CD4-positive, CD25-positive, alpha-beta regulatory T cell (primary cell): ENCODE data around the gene AMPD1. TPM values are rescaled to one million over a fixed set of nuclear protein-coding genes. Genes with fewer than 3 reads are reported as not detected.

ENCODE experiments used
- ATAC-seq, 2 donors: fragments of 150-1000 bp; cut with Tn5 transposase; one replicate each; pipeline ENCODE4 v1.10.0; 2021; ENCODE audit warnings: low read depth in 2 of 2, moderate number of reproducible peaks in 2 of 2, moderate library complexity in 1 of 2
- DNase-seq, 3 donors: peaks; one replicate each; pipeline versions ENCODE4 v3.0.0 to v3.0.0-alpha.2; 2012 to 2022; ENCODE audit warnings: mixed read lengths in 1 of 3
- H3K27ac ChIP-seq: one replicate; pipeline ENCODE4 v1.7.0; 2013; ENCODE audit warnings: mild to moderate bottlenecking, low read length; ENCODE audit not compliant: insufficient read depth, poor library complexity, severe bottlenecking
- H3K27me3 ChIP-seq: one replicate; pipeline ENCODE4 v1.7.0; 2013; ENCODE audit warnings: low read length; ENCODE audit not compliant: control insufficient read depth, insufficient read depth
- H3K36me3 ChIP-seq: one replicate; pipeline ENCODE4 v1.7.0; 2013; ENCODE audit warnings: mild to moderate bottlenecking, low read length, moderate library complexity; ENCODE audit not compliant: control insufficient read depth, insufficient read depth
- H3K4me1 ChIP-seq: 2 replicates; pipeline ENCODE4 v1.7.0; 2013; ENCODE audit warnings: mild to moderate bottlenecking, low read length; ENCODE audit not compliant: insufficient read depth, control insufficient read depth, poor library complexity, severe bottlenecking
- H3K4me3 ChIP-seq: one replicate; pipeline ENCODE4 v1.7.0; 2013; ENCODE audit warnings: low read depth, mild to moderate bottlenecking, low read length, moderate library complexity
- H3K9me3 ChIP-seq, 2 experiments: 1 replicate in 1 of 2; 2 replicates in 1 of 2; pipeline ENCODE4 v1.7.0; 2013; ENCODE audit warnings: low read length in 2 of 2, mild to moderate bottlenecking in 1 of 2, moderate library complexity in 1 of 2; ENCODE audit not compliant: control insufficient read depth in 2 of 2
- H3K27ac Mint-ChIP-seq, 3 donors: one replicate each; pipeline ENCODE4 v1.8.0; 2020 to 2022; ENCODE audit warnings: mild to moderate bottlenecking in 3 of 3, mixed read lengths in 3 of 3, moderate library complexity in 2 of 3
- H3K27me3 Mint-ChIP-seq: one replicate; pipeline ENCODE4 v1.8.0; 2022; ENCODE audit warnings: mild to moderate bottlenecking, mixed read lengths
- H3K36me3 Mint-ChIP-seq: one replicate; pipeline ENCODE4 v1.8.0; 2020; ENCODE audit warnings: mixed read lengths
- H3K4me1 Mint-ChIP-seq, 4 donors: one replicate each; pipeline ENCODE4 v1.8.0; 2020 to 2022; ENCODE audit warnings: mixed read lengths in 4 of 4, mild to moderate bottlenecking in 1 of 4
- H3K4me3 Mint-ChIP-seq, 4 donors: one replicate each; pipeline ENCODE4 v1.8.0; 2020 to 2022; ENCODE audit warnings: mild to moderate bottlenecking in 4 of 4, mixed read lengths in 4 of 4, moderate library complexity in 3 of 4
- H3K9me3 Mint-ChIP-seq, 7 donors: one replicate each; pipeline ENCODE4 v1.8.0; 2020 to 2022; ENCODE audit warnings: mixed read lengths in 7 of 7, mild to moderate bottlenecking in 3 of 7, moderate library complexity in 2 of 7
- polyA plus RNA-seq, 4 donors: library from polyadenylated mRNA; unstranded; fragments of 300-500 nt; fragmentation: Illumina TruSeq; gene quantifications; one replicate each; pipeline ENCODE4 v1.2.3, GENCODE V29; 2021
- total RNA-seq: library from RNA; stranded (reverse); gene quantifications from one replicate; pipeline ENCODE4 v1.2.3, GENCODE V29; 2022

Gene AMPD1
- total and polyA plus RNA-seq, 5 donors from 2014 or later, result 0.69 TPM; not detected in 4

GRCh38 chr1:114696810-114697209 lies 1.5 kb upstream of the AMPD1 start:
- peaks cover 2% of the 10 kb centered on the region for H3K27me3 ChIP-seq
- peaks cover 23% of the 10 kb centered on the region for H3K27me3 Mint-ChIP-seq
- no peaks in the 10 kb centered on the region for H3K36me3 ChIP-seq
- no peaks in the 10 kb centered on the region for H3K9me3 Mint-ChIP-seq
- H3K4me3 Mint-ChIP-seq, result no peak overlapping the region
- H3K4me1 ChIP-seq, result no peaks in the 10 kb centered on the region
- ATAC-seq (no peak), DNase-seq (no peak)
- no peaks in the 10 kb centered on the region for H3K4me1 Mint-ChIP-seq
- no peaks in the 10 kb centered on the region for H3K9me3 ChIP-seq
- H3K27ac ChIP-seq, result no peak overlapping the region
- H3K4me3 ChIP-seq, result no peak overlapping the region
- no peaks in the 10 kb centered on the region for H3K36me3 Mint-ChIP-seq
- no peak overlapping the region for H3K27ac Mint-ChIP-seq

GRCh38 chr1:114694540-114695310 lies 621 bp downstream of the AMPD1 start:
- Mint-ChIP-seq H3K4me1 (no peaks in the 10 kb centered on the region), H3K27me3 (peaks cover 23% of the 10 kb centered on the region), H3K4me3 (no peak overlapping the region), H3K9me3 (peaks cover 0 to 2% (median 0%) of the 10 kb centered on the region in 7 donors), H3K27ac (no peak overlapping the region), H3K36me3 (no peaks in the 10 kb centered on the region)
- no peak for DNase-seq
- no peak overlapping the region for H3K27ac ChIP-seq
- no peaks in the 10 kb centered on the region for H3K36me3 ChIP-seq
- no peaks in the 10 kb centered on the region for H3K4me1 ChIP-seq
- H3K9me3 ChIP-seq, result no peaks in the 10 kb centered on the region
- no peak for ATAC-seq
- peaks cover 6% of the 10 kb centered on the region for H3K27me3 ChIP-seq
- H3K4me3 ChIP-seq, result no peak overlapping the region

- H3K27ac ChIP-seq, result no peak overlapping the region
- H3K36me3 Mint-ChIP-seq, result no peaks in the 10 kb centered on the region
- H3K9me3 Mint-ChIP-seq, result peaks cover 0 to 2% (median 0%) of the 10 kb centered on the region in 7 donors
- ATAC-seq, result no peak
- no peak for DNase-seq
- no peak overlapping the region for H3K4me3 Mint-ChIP-seq
- no peaks in the 10 kb centered on the region for H3K36me3 ChIP-seq
- no peak overlapping the region for H3K4me3 ChIP-seq
- H3K27ac Mint-ChIP-seq, result no peak overlapping the region
- peaks cover 23% of the 10 kb centered on the region for H3K27me3 Mint-ChIP-seq
- no peaks in the 10 kb centered on the region for H3K9me3 ChIP-seq
- no peaks in the 10 kb centered on the region for H3K4me1 ChIP-seq
- H3K27me3 ChIP-seq, result peaks cover 10% of the 10 kb centered on the region
- H3K4me1 Mint-ChIP-seq, result no peaks in the 10 kb centered on the region
Observed at GRCh38 chr1:114692947-114693346, 2.4 kb downstream of the AMPD1 start.

- no peaks in the 10 kb centered on the region for H3K36me3 Mint-ChIP-seq
Observed at GRCh38 chr1:114691061-114691460, 4.3 kb downstream of the AMPD1 start.

GRCh38 chr1:114690148-114690547 lies 5.2 kb downstream of the AMPD1 start:
- H3K27me3 Mint-ChIP-seq, result peaks cover 29% of the 10 kb centered on the region
- Histone ChIP-seq H3K27me3 (peaks cover 14% of the 10 kb centered on the region), H3K36me3 (no peaks in the 10 kb centered on the region), H3K9me3 (no peaks in the 10 kb centered on the region), H3K4me1 (no peaks in the 10 kb centered on the region), H3K27ac (no peak overlapping the region), H3K4me3 (no peak overlapping the region)
- DNase-seq (no peak), ATAC-seq (no peak)
- H3K4me3 Mint-ChIP-seq, result no peak overlapping the region
- H3K27ac Mint-ChIP-seq, result no peak overlapping the region
- no peaks in the 10 kb centered on the region for H3K36me3 Mint-ChIP-seq
- no peaks in the 10 kb centered on the region for H3K4me1 Mint-ChIP-seq
- H3K9me3 Mint-ChIP-seq, result peaks cover 0 to 2% (median 0%) of the 10 kb centered on the region in 7 donors

More at GRCh38 chr1:114691061-114691460, 4.3 kb downstream of the AMPD1 start:
- H3K27me3 Mint-ChIP-seq, result peaks cover 29% of the 10 kb centered on the region
- H3K36me3 ChIP-seq, result no peaks in the 10 kb centered on the region
- DNase-seq (no peak), ATAC-seq (no peak)
- peaks cover 0 to 2% (median 0%) of the 10 kb centered on the region in 7 donors for H3K9me3 Mint-ChIP-seq
- no peaks in the 10 kb centered on the region for H3K4me1 ChIP-seq
- H3K27me3 ChIP-seq, result peaks cover 16% of the 10 kb centered on the region
- no peak overlapping the region for H3K4me3 Mint-ChIP-seq
- no peak overlapping the region for H3K4me3 ChIP-seq
- H3K27ac Mint-ChIP-seq, result no peak overlapping the region
- no peaks in the 10 kb centered on the region for H3K4me1 Mint-ChIP-seq
- no peaks in the 10 kb centered on the region for H3K9me3 ChIP-seq
- H3K27ac ChIP-seq, result no peak overlapping the region

GRCh38 chr1:114688526-114688925 lies 6.8 kb downstream of the AMPD1 start:
- Mint-ChIP-seq H3K27me3 (peaks cover 28% of the 10 kb centered on the region), H3K9me3 (peaks cover 0 to 2% (median 0%) of the 10 kb centered on the region in 7 donors), H3K36me3 (no peaks in the 10 kb centered on the region), H3K27ac (no peak overlapping the region), H3K4me3 (no peak overlapping the region), H3K4me1 (no peaks in the 10 kb centered on the region)
- Histone ChIP-seq H3K4me1 (no peaks in the 10 kb centered on the region), H3K36me3 (no peaks in the 10 kb centered on the region), H3K27ac (no peak overlapping the region), H3K4me3 (no peak overlapping the region), H3K27me3 (peaks cover 14% of the 10 kb centered on the region), H3K9me3 (no peaks in the 10 kb centered on the region)
- no peak for ATAC-seq
- no peak for DNase-seq

GRCh38 chr1:114685851-114686250 lies 9.5 kb downstream of the AMPD1 start:
- H3K27me3 Mint-ChIP-seq, result peaks cover 34% of the 10 kb centered on the region
- DNase-seq (no peak), ATAC-seq (no peak)
- Histone ChIP-seq H3K4me1 (no peaks in the 10 kb centered on the region), H3K27ac (no peak overlapping the region), H3K36me3 (no peaks in the 10 kb centered on the region), H3K9me3 (no peaks in the 10 kb centered on the region), H3K27me3 (peaks cover 12% of the 10 kb centered on the region), H3K4me3 (no peak overlapping the region)
- peaks cover 0 to 2% (median 0%) of the 10 kb centered on the region in 4 donors for H3K4me1 Mint-ChIP-seq
- no peak overlapping the region for H3K4me3 Mint-ChIP-seq
- peaks cover 0 to 2% (median 0%) of the 10 kb centered on the region in 7 donors for H3K9me3 Mint-ChIP-seq
- H3K36me3 Mint-ChIP-seq, result no peaks in the 10 kb centered on the region
- no peak overlapping the region for H3K27ac Mint-ChIP-seq

GRCh38 chr1:114677691-114678090 lies 17.7 kb downstream of the AMPD1 start:
- no peaks in the 10 kb centered on the region for H3K4me1 Mint-ChIP-seq
- H3K36me3 Mint-ChIP-seq, result no peaks in the 10 kb centered on the region
- H3K4me3 Mint-ChIP-seq, result no peak overlapping the region

More at GRCh38 chr1:114677691-114678090, 17.7 kb downstream of the AMPD1 start:
- no peak for DNase-seq
- no peaks in the 10 kb centered on the region for H3K9me3 ChIP-seq
- no peaks in the 10 kb centered on the region for H3K9me3 Mint-ChIP-seq
- H3K27ac ChIP-seq, result no peak overlapping the region
- no peaks in the 10 kb centered on the region for H3K36me3 ChIP-seq
- no peak for ATAC-seq
- H3K27me3 ChIP-seq, result peaks cover 13% of the 10 kb centered on the region
- H3K4me1 ChIP-seq, result no peaks in the 10 kb centered on the region
- peaks cover 38% of the 10 kb centered on the region for H3K27me3 Mint-ChIP-seq
- no peak overlapping the region for H3K27ac Mint-ChIP-seq
- no peak overlapping the region for H3K4me3 ChIP-seq
